Measurements from ENCODE around the gene THTPA.
"Not testable (repeated sequence)": the region's sequence is repeated elsewhere in the genome, so short reads cannot be mapped to it uniquely, and the experiment has no call there.

Gene THTPA

GRCh38 chr14:23584527-23585203 is 28.6 kb downstream of the THTPA start:
- not testable (repeated sequence) for DNase-seq

GRCh38 chr14:23588884-23589598 is 33.0 kb downstream of the THTPA start:
- DNase-seq, result peak; percentile 88

GRCh38 chr14:23589606-23590005 is 33.5 kb downstream of the THTPA start:
- DNase-seq, result no peak

- DNase-seq, result no peak
Observed at GRCh38 chr14:23590198-23590597, 34.1 kb downstream of the THTPA start.

- not testable (repeated sequence) for DNase-seq
Observed at GRCh38 chr14:23594191-23594590, 38.1 kb downstream of the THTPA start.

- no peak for DNase-seq
Observed at GRCh38 chr14:23600322-23600707, 44.2 kb downstream of the THTPA start.

- no peak for DNase-seq
Observed at GRCh38 chr14:23600806-23601205, 44.7 kb downstream of the THTPA start.

GRCh38 chr14:23601424-23601823 is 45.4 kb downstream of the THTPA start:
- DNase-seq, result no peak

- DNase-seq, result no peak
Observed at GRCh38 chr14:23601845-23602180, 45.7 kb downstream of the THTPA start.

GRCh38 chr14:23602181-23603095 is 46.4 kb downstream of the THTPA start:
- DNase-seq, result no peak

GRCh38 chr14:23603103-23603502 is 47.0 kb downstream of the THTPA start:
- DNase-seq, result no peak

- DNase-seq, result no peak
Observed at GRCh38 chr14:23604148-23604547, 48.1 kb downstream of the THTPA start.

- DNase-seq, result no peak
Observed at GRCh38 chr14:23604675-23605170, 48.7 kb downstream of the THTPA start.

- DNase-seq, result no peak
Observed at GRCh38 chr14:23605931-23606585, 50.0 kb downstream of the THTPA start.

- no peak for DNase-seq
Observed at GRCh38 chr14:23608454-23608853, 52.4 kb downstream of the THTPA start.

- no peak for DNase-seq
Observed at GRCh38 chr14:23609001-23609400, 52.9 kb downstream of the THTPA start.

- not testable (repeated sequence) for DNase-seq
Observed at GRCh38 chr14:23609411-23610089, 53.5 kb downstream of the THTPA start.

All from CD4-positive, alpha-beta T cell treated with Interleukin-17A for 4 hours (primary cell).